Right lung (tissue), 10 donors: ENCODE data around the gene STS. TPM values are rescaled to one million over a fixed set of nuclear protein-coding genes. Genes with fewer than 3 reads are reported as not detected.

ENCODE experiments used
- DNase-seq, 2 donors: peaks; one replicate each; pipeline ENCODE4 v3.0.0-alpha.2; 2013
- long read RNA-seq, 8 donors: transcript quantifications; one replicate each; lab custom pipeline, GENCODE V29; 2026
- polyA plus RNA-seq, 5 donors: library from polyadenylated mRNA; unstranded; fragments of 120-200 nt; gene quantifications; one replicate each; pipeline versions ENCODE4 v1.2.1 to v1.2.3, GENCODE V29; 2013; ENCODE audit warnings: inconsistent platforms in 1 of 5, low replicate concordance in 1 of 5; ENCODE audit not compliant: insufficient read length in 5 of 5, insufficient read depth in 1 of 5

The STS gene, protein sequence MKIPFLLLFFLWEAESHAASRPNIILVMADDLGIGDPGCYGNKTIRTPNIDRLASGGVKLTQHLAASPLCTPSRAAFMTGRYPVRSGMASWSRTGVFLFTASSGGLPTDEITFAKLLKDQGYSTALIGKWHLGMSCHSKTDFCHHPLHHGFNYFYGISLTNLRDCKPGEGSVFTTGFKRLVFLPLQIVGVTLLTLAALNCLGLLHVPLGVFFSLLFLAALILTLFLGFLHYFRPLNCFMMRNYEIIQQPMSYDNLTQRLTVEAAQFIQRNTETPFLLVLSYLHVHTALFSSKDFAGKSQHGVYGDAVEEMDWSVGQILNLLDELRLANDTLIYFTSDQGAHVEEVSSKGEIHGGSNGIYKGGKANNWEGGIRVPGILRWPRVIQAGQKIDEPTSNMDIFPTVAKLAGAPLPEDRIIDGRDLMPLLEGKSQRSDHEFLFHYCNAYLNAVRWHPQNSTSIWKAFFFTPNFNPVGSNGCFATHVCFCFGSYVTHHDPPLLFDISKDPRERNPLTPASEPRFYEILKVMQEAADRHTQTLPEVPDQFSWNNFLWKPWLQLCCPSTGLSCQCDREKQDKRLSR
- 1 to 10 TPM; 4.9 to 6.6 (median 5.4) TPM for polyA plus RNA-seq
- long read RNA-seq, donor 1, full-length matches to known transcripts, result 1 of 1 reads
- long read RNA-seq, donor 1, partial matches to known transcripts, result 0 of 1 reads
- long read RNA-seq, donor 1, other reads (novel, unspliced or antisense), result 0 of 1 reads
- long read RNA-seq, donor 2, result 0 reads
- long read RNA-seq, donor 3, result 0 reads
- long read RNA-seq, donor 4, result 0 reads
- long read RNA-seq, donor 5, result 0 reads
- long read RNA-seq, donor 6, result 0 reads
- long read RNA-seq, donor 7, full-length matches to known transcripts, result 1 of 1 reads
- long read RNA-seq, donor 7, partial matches to known transcripts, result 0 of 1 reads
- long read RNA-seq, donor 7, other reads (novel, unspliced or antisense), result 0 of 1 reads
- long read RNA-seq, donor 8, result 0 reads

DNA sequence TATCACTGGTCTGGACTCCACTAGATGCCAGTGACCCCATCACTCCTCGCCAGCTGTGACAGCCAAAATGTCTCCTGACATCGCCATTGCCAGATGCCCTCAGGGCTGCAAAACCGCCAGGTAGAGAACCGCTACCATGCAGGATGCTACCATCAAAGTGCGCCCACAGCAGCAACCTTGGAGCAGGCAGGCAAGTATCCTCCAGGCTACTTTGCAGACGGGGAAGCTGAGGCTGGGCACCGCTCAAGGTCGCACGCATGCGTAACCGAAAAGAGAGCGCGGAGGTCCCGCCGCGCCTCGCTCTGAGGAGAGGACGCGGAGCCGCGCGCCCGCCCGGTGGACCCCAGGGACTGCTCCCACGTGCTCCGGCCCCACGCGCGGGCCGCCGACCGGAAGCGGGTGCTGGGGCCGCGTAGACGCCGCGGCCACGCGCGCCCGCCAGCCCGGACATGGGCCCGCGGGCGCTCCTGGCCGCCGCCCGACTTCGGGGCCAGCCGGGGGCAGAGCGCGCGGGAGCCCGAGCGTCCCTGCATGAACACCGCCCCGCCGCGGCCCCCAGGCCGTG is at the start of gene STS:
STS (plus strand) TSS at position 300 of the 565 bp plus-strand sequence. CDS start 105,488 bp downstream, outside the sequence.
- peak in 1 of 2 donors; percentile 38 for DNase-seq

DNA sequence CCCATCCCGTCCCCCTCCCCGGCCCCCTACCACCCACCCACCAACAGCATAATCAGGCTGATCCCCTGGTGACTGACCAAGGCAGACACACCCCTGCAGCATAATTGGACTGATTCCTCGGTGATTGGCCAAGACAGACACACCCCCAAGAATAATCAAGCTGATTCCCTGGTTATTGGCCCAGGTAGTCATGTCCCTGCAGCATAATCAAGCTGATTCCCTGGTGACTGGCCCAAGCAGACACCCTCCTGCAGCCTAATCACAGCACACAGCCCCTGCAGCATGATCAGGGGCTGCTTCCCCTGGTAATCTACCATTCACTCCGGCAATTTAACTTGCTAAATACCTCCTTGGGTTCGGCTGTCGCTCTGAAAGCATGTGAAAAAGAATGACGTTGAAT is 47.5 kb upstream of the STS start:
- no peak for DNase-seq

DNA sequence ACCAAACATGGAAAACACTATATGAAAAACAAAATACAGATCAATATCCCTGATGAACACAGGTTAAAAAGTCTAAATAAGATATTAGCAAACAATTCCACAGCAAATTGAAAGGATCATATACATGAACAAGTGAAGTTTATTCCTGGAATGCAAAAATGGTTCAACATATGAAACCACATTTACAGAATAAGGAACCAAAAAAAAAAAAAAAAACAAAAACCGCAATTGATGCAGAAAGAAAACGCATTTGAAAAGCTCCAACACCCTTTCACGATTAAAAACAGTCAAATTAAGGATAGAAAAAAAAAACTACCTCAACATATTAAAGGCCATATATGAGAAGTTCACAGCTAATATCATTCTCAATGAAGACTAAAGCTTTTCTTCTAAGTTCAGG is 45.4 kb upstream of the STS start:
- DNase-seq, result no peak

DNA sequence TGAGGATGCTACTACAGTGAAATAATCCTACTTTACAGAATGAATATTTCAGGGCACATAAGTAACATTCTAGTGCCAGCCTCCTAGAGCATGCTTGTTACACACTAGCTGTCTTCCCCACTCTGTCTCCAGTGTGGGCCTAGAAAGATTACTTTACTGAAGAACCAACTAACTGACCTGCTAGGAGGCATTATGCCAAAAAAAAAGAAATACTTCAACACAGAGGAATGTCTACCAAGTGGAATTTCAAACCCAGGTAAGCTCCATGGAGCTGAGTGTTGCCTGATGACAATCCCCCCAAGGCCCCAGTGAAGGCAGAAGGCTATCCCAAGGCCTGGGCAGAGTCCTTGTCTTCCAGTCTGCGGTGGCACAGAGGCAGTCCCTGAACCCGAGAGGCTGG is 40.9 kb upstream of the STS start:
- no peak for DNase-seq

DNA sequence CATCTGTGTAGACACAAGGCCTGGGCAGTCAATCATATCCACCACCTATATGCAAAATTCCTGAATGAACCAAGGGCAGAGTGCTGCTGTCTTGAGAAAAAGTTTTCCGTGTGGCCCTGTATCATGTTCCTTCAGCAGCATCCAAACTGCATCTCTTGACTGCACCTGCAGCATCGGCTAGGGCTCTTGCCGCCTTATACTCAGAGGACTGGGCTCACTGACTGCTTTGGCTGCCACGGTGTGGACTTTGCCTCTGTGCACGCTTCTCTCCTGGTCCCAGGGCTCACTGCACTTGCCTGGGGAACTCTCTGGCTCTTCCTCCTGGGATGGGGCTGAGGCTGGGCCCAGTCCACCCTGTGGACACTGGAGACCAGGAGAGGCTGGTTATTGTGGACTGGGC is 39.5 kb upstream of the STS start:
- DNase-seq, result no peak

DNA sequence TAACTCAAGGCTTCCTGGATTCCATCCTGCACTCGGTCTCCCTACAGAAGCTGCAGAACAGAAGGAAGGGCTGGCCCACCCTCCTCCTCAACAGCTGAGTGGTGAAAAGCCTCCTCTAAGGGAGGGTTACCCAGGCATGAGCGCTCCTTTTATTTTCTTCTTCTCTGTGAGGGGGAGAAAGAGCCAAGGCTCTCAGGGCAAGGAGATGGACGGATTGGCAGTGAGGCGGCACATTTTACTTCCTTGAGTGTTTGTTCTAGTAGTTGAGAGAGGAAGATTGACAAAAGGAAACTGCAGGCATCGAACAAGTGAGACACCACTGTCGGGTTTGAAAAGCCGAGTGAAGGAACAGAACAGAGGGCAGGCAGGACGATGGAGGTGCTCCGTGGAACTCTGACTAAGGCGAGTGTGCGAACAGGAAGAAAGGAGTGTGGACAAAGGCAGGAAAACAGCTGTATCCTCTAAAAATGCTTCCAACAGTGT is 38.4 kb upstream of the STS start:
- no peak for DNase-seq

DNA sequence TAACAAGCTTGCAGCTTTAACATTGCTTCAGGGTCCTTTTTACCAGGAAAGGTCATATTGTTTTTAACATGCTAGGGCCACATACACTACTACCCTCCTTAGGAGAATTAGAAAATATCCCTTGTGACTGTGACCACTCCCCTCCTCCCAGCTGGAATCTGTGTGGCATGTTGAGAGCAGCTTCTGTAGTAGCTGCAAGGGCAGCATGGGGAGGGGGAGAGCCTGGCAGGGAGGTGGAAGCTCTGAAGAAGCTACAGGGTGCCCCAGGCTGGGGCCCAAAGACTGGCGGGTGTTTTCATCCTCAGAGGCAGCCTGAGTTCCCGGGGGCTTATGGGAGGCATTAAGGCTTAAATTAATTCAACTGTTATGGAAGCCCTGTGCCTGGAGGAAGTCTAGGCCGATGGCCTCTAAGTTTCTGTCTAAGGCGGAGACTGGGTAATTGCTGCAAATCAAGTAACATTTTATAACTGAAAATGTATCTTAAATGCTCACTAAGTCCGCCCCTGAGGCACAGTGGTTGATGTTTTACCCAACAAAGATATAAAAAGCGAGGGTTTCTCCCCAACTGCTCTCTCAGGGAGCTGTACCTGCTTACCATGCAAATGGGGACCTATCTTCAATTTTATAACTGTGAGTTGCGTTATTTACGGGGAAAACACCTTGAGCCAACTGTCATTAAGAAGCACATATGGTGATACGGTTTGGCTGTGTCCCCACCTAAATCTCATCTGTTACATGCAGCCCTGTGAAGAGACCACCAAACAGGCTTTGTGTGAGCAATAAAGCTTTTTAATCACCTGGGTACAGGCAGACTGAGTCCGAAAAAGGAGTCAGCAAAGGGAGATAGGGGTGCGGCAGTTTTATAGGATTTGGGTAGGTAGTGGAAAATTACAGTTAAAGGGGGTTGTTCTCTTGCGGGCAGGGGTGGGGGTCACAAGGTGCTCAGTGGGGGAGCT is 37.4 kb upstream of the STS start:
- DNase-seq, result no peak

DNA sequence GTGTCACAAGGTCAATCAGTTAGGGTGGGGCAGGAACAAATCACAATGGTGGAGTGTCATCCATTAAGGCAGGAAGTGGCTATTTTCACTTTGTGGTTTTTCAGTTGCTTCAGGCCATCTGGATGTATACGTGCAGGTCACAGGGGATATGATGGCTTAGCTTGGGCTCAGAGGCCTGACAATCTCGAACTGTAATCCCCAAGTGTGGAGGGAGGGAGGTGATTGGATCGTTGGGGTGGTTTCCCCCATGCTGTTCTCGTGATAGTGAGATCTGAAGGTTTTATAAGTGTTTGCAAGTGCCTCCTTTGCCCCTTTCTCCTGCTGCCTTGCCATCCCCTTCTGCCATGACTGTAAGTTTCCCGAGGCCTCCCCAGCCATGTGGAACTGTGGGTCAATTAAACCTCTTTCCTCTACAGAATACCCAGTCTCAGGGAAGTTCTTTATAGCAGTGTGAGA is 36.7 kb upstream of the STS start:
- DNase-seq, result no peak

DNA sequence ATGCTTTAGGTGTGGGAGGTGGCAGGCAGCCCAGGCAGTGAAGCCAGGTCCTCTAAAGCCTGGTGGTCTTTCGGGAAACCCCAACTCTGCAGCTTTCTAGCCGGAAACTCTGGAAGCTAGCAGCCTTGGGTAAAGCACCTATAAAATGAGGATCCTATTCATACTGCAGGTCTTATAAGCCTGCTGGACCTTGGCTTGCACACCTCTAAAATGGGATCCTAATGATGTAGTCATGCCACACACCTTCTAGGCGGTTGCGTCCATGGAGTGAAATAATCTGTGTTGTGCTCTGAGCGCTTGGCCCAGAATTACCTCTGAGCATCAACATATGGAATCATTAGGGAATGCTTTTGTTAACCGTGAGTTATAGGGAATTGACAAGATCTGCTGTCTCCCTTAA is 36.0 kb upstream of the STS start:
- DNase-seq, result no peak

DNA sequence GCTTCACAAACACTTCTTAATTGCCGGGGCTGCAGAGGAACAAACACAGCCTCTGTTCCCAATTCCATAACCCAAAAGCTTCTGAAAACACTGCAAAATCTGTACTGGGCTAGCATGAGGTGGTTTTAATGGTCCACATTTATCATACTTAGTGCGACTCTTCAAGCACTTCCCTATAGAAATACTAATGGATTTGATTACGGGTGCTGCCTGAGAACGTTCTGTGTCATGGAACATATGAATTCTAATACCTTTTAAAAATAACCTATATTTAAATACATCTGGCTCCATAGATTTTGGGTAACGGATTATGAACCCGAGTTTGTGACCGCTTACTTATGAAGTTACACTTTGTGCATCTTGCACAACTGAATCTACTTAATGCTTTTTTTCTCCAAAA is 35.4 kb upstream of the STS start:
- DNase-seq, result no peak

DNA sequence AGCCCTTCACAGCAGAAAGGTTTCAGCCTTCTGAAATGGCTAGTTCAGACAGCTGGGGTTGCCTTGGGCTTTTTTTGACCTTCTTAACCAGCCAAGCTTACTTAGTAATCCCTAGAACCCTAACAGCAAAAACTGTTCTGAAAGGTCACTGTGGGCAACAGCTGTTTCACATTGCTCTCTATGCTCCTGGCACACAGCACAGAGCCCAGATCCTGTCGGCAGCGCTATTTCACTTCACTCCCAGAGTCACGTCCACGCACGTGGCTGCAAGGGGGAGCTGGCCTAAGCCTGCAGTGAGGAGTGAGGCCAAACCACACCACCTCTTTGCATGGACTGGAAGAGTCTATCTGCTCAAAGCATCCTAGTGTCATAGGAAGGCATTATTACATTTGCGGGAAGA is 32.0 kb upstream of the STS start:
- DNase-seq, result no peak

DNA sequence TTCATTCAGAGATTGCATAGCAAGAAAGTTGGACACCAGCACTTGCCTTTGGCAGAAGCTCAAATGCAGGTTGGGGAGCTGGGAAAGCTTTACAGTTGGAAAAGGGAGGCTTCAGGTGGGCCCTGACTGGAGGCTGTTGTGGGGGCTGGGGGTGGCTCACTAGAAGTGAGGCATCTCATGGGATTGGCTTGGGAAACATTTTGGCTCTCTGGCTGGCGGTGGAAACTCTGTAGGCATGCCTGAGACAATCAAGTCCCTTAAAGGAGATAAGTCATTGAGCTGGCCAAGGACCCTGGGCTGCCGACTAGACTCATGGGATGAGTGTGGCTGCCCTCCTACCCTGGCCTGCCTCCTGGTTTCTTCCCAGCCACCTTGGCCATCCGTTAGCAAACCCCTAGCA is 31.4 kb upstream of the STS start:
- DNase-seq, result no peak

DNA sequence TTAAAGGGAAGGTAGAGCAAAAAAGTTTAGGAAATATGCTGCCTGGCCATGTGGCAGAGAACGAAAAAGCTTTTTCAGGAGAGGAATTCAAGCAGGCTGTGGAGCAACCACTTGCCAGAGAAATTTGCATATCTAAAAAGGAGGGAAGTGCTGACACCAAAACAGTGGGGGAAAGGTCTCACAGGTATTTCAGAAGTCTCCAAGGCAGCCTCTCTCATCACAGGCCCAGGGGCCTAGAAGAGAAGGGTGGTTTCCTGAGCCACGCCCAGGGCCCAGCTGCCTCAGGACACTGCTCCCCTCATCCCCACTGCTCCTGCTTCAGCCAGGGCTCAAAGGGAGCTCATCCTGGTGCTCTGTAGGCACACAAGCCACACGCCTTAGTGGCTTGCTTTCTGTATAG is 29.9 kb upstream of the STS start:
- no peak for DNase-seq

DNA sequence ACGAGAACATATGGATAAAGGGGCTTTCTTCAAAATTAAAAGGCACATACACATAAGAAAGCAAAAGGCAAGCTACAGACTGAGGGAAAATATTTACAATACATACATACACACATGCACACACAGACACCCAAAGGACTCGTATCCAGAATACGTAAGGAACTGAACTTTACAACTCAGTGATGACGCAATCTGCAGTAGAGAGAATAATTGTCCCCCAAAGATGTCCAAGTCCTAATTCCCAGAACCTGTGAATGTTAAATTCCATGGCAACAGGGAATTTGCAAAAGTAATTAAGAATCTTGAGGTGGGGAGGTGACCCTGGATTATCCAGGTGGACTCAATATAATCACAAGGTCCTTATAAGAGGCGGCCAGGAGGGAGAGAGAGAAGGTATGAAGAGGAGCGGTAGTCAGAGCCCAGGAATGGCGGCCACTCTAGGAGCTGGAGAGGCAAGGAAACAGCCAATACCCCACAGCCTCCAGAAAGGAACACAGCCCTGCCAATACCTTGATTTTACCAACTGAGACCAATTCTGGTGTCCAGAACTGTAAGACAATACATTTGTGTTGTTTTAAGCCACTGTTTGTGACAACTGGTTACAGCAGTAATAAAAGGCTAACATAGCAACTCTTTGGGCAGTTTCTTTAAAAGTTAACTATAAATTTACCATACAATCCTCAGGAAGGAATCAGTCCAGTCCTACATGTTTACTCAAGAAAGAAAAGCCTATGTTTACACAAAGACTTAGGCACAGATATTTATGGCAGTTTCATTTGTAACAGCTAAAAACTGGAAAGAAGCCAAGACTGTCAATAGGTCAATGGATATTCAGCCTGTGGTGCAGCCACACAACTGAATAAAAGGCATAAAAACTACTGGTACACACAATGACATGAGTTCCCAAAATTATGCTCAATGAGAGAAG is 27.3 kb upstream of the STS start:
- DNase-seq, result peak; percentile 37 to 41

DNA sequence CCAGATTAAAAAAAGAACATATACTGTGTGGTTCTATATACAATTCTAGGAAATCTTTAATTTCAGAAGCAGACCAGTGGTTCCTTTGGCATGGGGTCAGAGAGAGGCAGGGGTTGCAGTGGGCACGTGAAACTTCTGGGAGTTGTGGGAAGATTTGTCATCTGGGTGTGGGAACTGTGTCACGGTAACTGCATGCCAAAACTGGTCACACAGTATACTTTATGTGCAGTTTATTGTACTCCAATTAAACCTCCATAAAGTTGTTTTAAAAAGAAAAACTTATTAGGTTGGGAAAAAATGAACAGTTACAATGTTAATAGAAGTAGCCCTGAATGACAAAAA is 26.7 kb upstream of the STS start:
- no peak for DNase-seq

DNA sequence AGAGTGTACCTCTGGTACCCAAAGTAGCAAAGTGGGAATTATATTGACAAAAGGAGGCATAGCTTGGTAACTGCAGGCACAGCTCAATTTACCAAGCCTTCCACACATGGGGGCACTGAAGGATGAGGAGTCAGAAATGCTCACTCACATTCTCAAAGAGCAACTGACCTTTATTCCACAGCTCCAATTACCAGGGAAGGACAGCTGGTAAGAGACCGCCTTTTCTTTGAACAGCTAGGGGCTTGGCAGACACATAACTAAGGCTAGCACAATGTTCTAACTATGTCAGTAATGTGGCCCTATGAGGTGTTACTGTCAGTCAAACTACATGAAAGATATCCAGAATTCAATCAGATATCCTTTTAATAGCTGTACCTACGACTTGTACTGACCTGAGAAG is 20.5 kb upstream of the STS start:
- no peak for DNase-seq

DNA sequence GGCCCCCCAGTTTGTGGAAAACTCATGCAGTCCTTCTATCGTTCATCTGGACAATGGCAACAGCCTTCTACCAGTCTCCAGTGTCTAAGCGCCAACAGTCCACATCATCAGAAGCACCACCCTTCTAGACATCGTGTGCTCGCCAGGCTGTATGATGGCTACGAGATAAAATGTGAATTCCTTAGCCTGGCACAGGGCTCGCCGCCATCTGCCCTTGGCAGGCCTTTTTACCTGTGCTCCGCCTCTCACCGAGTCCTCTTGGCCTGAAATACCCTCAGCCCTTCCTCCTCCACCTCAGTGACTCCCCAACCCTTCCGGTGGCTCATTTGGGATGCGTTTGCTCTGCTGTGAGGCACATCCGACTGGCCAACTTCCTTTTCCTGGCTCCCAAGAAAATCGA is 15.9 kb upstream of the STS start:
- no peak for DNase-seq

DNA sequence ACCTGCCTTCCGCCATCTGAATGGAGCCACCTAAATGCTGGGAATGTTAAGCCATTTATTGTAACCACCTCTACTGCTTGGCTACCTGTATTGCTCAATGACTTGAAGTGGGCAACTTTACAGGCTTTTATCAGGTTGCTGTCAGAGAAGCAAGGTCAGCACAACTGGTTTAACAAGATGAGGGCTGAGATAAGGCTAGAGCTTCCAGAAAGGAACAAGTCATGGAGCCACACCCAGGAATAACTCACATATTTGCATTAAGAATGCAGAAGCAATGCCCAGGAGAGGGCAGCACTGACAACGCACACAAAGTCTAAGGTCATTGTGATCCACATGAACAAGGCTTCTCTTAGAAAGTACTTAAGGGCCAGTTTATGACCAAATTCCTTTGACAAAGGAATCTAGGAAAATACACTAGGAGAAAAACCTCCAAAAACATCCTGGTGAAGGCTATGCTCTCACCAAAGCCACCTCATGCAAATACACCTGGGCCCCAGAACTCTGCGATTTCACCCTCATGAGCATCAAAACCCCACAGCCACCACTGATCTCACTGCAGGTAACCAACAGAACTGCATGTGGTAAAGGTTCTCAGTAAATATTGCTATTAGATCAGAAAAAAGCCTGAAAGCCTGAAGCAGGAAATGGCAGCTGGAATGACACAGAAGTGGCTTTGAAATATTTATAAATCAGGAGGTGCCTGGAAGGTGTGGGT is 15.0 kb upstream of the STS start:
- DNase-seq, result peak; percentile 45 to 50

DNA sequence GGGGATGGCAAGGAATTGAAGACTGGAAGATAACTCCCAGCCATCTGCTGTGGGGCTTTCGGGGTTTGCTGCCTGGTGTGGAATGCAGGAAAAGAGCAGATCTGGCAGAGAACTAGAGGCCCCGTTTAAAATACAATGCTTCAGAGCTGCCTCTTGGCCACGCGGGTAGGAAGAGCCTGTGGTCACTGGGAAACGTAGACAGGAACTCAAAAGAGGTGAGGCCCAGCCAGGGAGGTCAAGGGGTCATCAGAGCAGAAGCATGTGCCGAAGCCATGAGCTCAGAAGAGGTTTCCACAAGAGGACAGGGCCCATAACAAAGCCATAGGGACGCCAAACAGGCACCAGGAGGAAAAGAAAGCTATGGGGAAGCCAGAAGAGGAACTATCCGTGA is 14.5 kb upstream of the STS start:
- no peak for DNase-seq
